ENCODE results near the gene KLRD1. TPM values are rescaled to one million over a fixed set of nuclear protein-coding genes. Genes with fewer than 3 reads are reported as not detected.
"Not testable (repeated sequence)": the region's sequence is repeated elsewhere in the genome, so short reads cannot be mapped to it uniquely, and the experiment has no call there.

The KLRD1 gene
- total RNA-seq, 1 donor from 2014 or later = 1.6 TPM

- DNase-seq (peak; percentile 47), ATAC-seq (ENCODE audit: poor library complexity) (peak; percentile 89)
- intact Hi-C loops (cut with DNase I) = loop anchor here (10.0 kb wide), 1 partner anchor 150 kb away; the partner anchor contains the start of gene GABARAPL1
Measured at GRCh38 chr12:10364815-10365622, 57.3 kb downstream of the KLRD1 start.

- intact Hi-C loops (cut with DNase I) = loop anchor here (10.0 kb wide), 1 partner anchor 151 kb away; the partner anchor contains the start of gene GABARAPL1
- ATAC-seq (ENCODE audit: poor library complexity) = no peak
- DNase-seq = no peak
Measured at GRCh38 chr12:10365696-10366405, 58.2 kb downstream of the KLRD1 start.

- intact Hi-C loops (cut with DNase I) = loop anchor here (10.0 kb wide), 1 partner anchor 152 kb away; the partner anchor contains the start of gene GABARAPL1
- no peak for ATAC-seq (ENCODE audit: poor library complexity)
- no peak for DNase-seq
Measured at GRCh38 chr12:10366875-10367274, 59.2 kb downstream of the KLRD1 start.

GRCh38 chr12:10367714-10368113 is 60.0 kb downstream of the KLRD1 start:
- not testable (repeated sequence) for ATAC-seq (ENCODE audit: poor library complexity); DNase-seq
- intact Hi-C loops (cut with DNase I) = loop anchor here (10.0 kb wide), 1 partner anchor 153 kb away; the partner anchor contains the start of gene GABARAPL1

GRCh38 chr12:10368206-10369171 is 60.8 kb downstream of the KLRD1 start:
- DNase-seq (no peak), ATAC-seq (ENCODE audit: poor library complexity) (no peak)

GRCh38 chr12:10369557-10370415 is 62.1 kb downstream of the KLRD1 start:
- DNase-seq = no peak
- ATAC-seq (ENCODE audit: poor library complexity) = no peak
- intact Hi-C loops (cut with DNase I) = loop anchor here (10.0 kb wide), 1 partner anchor 155 kb away; the partner anchor contains the start of gene GABARAPL1

More at GRCh38 chr12:10368206-10369171, 60.8 kb downstream of the KLRD1 start:
- intact Hi-C loops (cut with DNase I) = loop anchor here (10.0 kb wide), 1 partner anchor 154 kb away; the partner anchor contains the start of gene GABARAPL1

- intact Hi-C loops (cut with DNase I); ATAC-seq (ENCODE audit: poor library complexity); DNase-seq: not testable (repeated sequence)
Measured at GRCh38 chr12:10371893-10372535, 64.3 kb downstream of the KLRD1 start.

GRCh38 chr12:10372559-10372958 is 64.9 kb downstream of the KLRD1 start:
- intact Hi-C loops (cut with DNase I) = no loop called here
- DNase-seq = no peak
- ATAC-seq (ENCODE audit: poor library complexity) = peak; percentile 70

- DNase-seq = no peak
- ATAC-seq (ENCODE audit: poor library complexity) = no peak
- intact Hi-C loops (cut with DNase I) = no loop called here
Measured at GRCh38 chr12:10374624-10375018, 67.0 kb downstream of the KLRD1 start.

- DNase-seq; intact Hi-C loops (cut with DNase I); ATAC-seq (ENCODE audit: poor library complexity): not testable (repeated sequence)
Measured at GRCh38 chr12:10378737-10379136, 71.1 kb downstream of the KLRD1 start.

Other genes starting within 250 kb of the KLRD1 start
- 2.5 TPM for gene CLEC1A, start 208.9 kb upstream of the KLRD1 start, total RNA-seq
- gene CLEC7A, start 177.7 kb upstream of the KLRD1 start, total RNA-seq = 2.3 TPM
- 0.35 TPM for gene OLR1, start 135.7 kb upstream of the KLRD1 start, total RNA-seq
- gene TMEM52B, start 128.8 kb upstream of the KLRD1 start, total RNA-seq = not detected
- 278 TPM for gene GABARAPL1, start 95.0 kb upstream of the KLRD1 start, total RNA-seq
- 0.46 TPM for gene KLRK1, start 82.2 kb downstream of the KLRD1 start, total RNA-seq
- not detected for gene KLRC4, start 101.9 kb downstream of the KLRD1 start, total RNA-seq
- not detected for gene KLRC3, start 112.7 kb downstream of the KLRD1 start, total RNA-seq
- gene KLRC2, start 128.1 kb downstream of the KLRD1 start, total RNA-seq = not detected
- gene KLRC1, start 145.5 kb downstream of the KLRD1 start, total RNA-seq = not detected
- 0.35 TPM for gene EIF2S3B, start 198.0 kb downstream of the KLRD1 start, total RNA-seq